Liver (tissue), 9 donors: Measurements from ENCODE around the gene CCL27. TPM values are rescaled to one million over a fixed set of nuclear protein-coding genes. Genes with fewer than 3 reads are reported as not detected.

Experiments
- DNase-seq: peaks from one replicate; pipeline ENCODE4 v3.0.0-alpha.2; 2017; ENCODE audit warnings: low spot score
- H3K27ac ChIP-seq, 2 donors: one replicate each; pipeline ENCODE4 v1.7.0; 2013; ENCODE audit warnings: inconsistent platforms in 2 of 2, low read length in 2 of 2, control low read depth in 1 of 2, low read depth in 1 of 2, mild to moderate bottlenecking in 1 of 2
- H3K27me3 ChIP-seq, 4 donors: one replicate each; pipeline versions ENCODE4 v1.6.1 to v1.7.0; 2013; ENCODE audit warnings: low read length in 3 of 4, inconsistent platforms in 1 of 4, mild to moderate bottlenecking in 1 of 4, moderate library complexity in 1 of 4; ENCODE audit not compliant: control insufficient read depth in 4 of 4, insufficient read depth in 4 of 4
- H3K36me3 ChIP-seq, 4 donors: one replicate each; pipeline versions ENCODE4 v1.6.1 to v1.7.0; 2013; ENCODE audit warnings: low read length in 3 of 4, mild to moderate bottlenecking in 3 of 4, low read depth in 1 of 4, moderate library complexity in 1 of 4; ENCODE audit not compliant: control insufficient read depth in 4 of 4, insufficient read depth in 3 of 4
- H3K4me1 ChIP-seq, 4 donors: one replicate each; pipeline versions ENCODE4 v1.6.1 to v1.7.0; 2013; ENCODE audit warnings: low read length in 3 of 4, mild to moderate bottlenecking in 3 of 4, moderate library complexity in 1 of 4; ENCODE audit not compliant: control insufficient read depth in 4 of 4, insufficient read depth in 4 of 4
- H3K4me3 ChIP-seq, 3 donors: one replicate each; pipeline versions ENCODE4 v1.6.1 to v1.7.0; 2013; ENCODE audit warnings: low read length in 3 of 3, control low read depth in 1 of 3, low read depth in 1 of 3, mild to moderate bottlenecking in 1 of 3
- H3K9ac ChIP-seq, 2 donors: one replicate each; pipeline ENCODE4 v1.7.0; 2013; ENCODE audit warnings: low read length in 2 of 2, mild to moderate bottlenecking in 2 of 2, moderate library complexity in 2 of 2, control low read depth in 1 of 2, low read depth in 1 of 2
- H3K9me3 ChIP-seq, 4 donors: one replicate each; pipeline versions ENCODE4 v1.6.1 to v1.7.0; 2013; ENCODE audit warnings: low read length in 3 of 4; ENCODE audit not compliant: control insufficient read depth in 4 of 4
- EGR1 ChIP-seq, 2 donors: IDR thresholded peaks; 2 replicates each; pipeline ENCODE4 v1.6.1; 2016 to 2018; ENCODE audit warnings: antibody characterized with exemption in 2 of 2, low read depth in 2 of 2
- FOXA1 ChIP-seq: IDR thresholded peaks from 2 replicates; pipeline ENCODE4 v1.6.1; 2016; ENCODE audit warnings: antibody characterized with exemption
- FOXA2 ChIP-seq: IDR thresholded peaks from 2 replicates; pipeline ENCODE4 v1.6.1; 2016; ENCODE audit warnings: antibody characterized with exemption
- GABPA ChIP-seq, 2 donors: IDR thresholded peaks in 1 of 2; conservative IDR thresholded peaks in 1 of 2; 2 replicates each; pipeline ENCODE4 v1.6.1; 2016; ENCODE audit warnings: antibody characterized with exemption in 2 of 2, mild to moderate bottlenecking in 1 of 2, moderate library complexity in 1 of 2
- HNF4A ChIP-seq, 2 donors: conservative IDR thresholded peaks; 2 replicates each; pipeline ENCODE4 v1.6.1; 2016; ENCODE audit warnings: antibody characterized with exemption in 2 of 2, mild to moderate bottlenecking in 2 of 2
- HNF4G ChIP-seq: IDR thresholded peaks from 2 replicates; pipeline ENCODE4 v1.6.1; 2016; ENCODE audit warnings: antibody characterized with exemption
- JUND ChIP-seq, 2 donors: IDR thresholded peaks; 2 replicates each; pipeline ENCODE4 v1.6.1; 2016; ENCODE audit warnings: antibody characterized with exemption in 2 of 2
- NR2F2 ChIP-seq: IDR thresholded peaks from 2 replicates; pipeline ENCODE4 v1.6.1; 2016; ENCODE audit warnings: antibody characterized with exemption
- RAD21 ChIP-seq, 2 donors: IDR thresholded peaks; 2 replicates each; pipeline ENCODE4 v1.6.1; 2016; ENCODE audit warnings: antibody characterized with exemption in 2 of 2, mild to moderate bottlenecking in 2 of 2
- RXRA ChIP-seq, 2 donors: IDR thresholded peaks; 2 replicates each; pipeline ENCODE4 v1.6.1; 2017 to 2018; ENCODE audit warnings: antibody characterized with exemption in 2 of 2, mild to moderate bottlenecking in 1 of 2
- SP1 ChIP-seq: IDR thresholded peaks from 2 replicates; pipeline ENCODE4 v1.6.1; 2018; ENCODE audit warnings: antibody characterized with exemption, mild to moderate bottlenecking
- TAF1 ChIP-seq: conservative IDR thresholded peaks from 2 replicates; pipeline ENCODE4 v1.6.1; 2016; ENCODE audit warnings: antibody characterized with exemption, mild to moderate bottlenecking
- WGBS: extraction: QIAGEN DNeasy Blood & Tissue Kit; methylation state at CpG from one replicate; pipeline ENCODE4 v1.1.7; 2013; 5-methylcytosine and 5-hydroxymethylcytosine counted together
- polyA plus RNA-seq, 2 donors: library from polyadenylated mRNA; stranded (reverse) in 1 of 2; unstranded in 1 of 2; fragments of 200-250 nt in 1 of 2; fragments of >200 nt in 1 of 2; fragmentation: Nextera tagmentation in 1 of 2; extraction: Ambion mirVana in 1 of 2; gene quantifications; one replicate each; pipeline versions ENCODE4 v1.2.1 to v1.2.3, GENCODE V29; 2013 to 2015
- total RNA-seq, 2 donors: library from RNA; depleted of rRNA; stranded (reverse); fragments of >200 nt; gene quantifications; one replicate each; pipeline ENCODE4 v1.2.3, GENCODE V29; 2014
- TF ChIP-seq, protein P1 (sequence below): IDR thresholded peaks from 2 replicates; pipeline ENCODE4 v1.6.1; 2016; ENCODE audit warnings: antibody characterized with exemption
- TF ChIP-seq, protein P2 (sequence below): IDR thresholded peaks from 2 replicates; pipeline ENCODE4 v1.6.1; 2016; ENCODE audit warnings: antibody characterized with exemption, mild to moderate bottlenecking
- TF ChIP-seq, protein P3 (sequence below): fragments of 150-350 bp; IDR thresholded peaks from 2 replicates; pipeline ENCODE4 v1.5.1; 2017; ENCODE audit warnings: improper control_type of control experiment, low read depth, low read length; ENCODE audit not compliant: missing input control
- donor health status: healthy.
- donor health status: healthy.
- donor health status: healthy.
- donor health status: healthy.
- donor health status: healthy.

Gene CCL27
- total and polyA plus RNA-seq, 4 donors = not detected

DNA sequence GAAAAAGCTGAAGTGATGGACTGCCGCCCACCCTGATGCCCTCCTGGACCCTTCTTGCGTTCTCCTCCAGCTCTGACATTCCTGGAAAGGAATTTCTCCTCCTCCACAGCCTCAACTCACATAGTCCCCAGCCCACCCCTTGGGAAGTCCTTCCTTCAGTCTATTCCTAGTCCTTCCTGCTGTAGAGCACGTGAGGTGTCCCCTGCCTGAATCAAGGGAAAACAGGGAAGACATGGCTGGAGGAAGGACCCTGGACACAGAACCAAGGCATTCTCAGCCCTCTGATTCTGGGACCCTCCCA lies 37.3 kb downstream of the CCL27 start:
- Histone ChIP-seq H3K4me3 (no peak overlapping the region), H3K36me3 (no peaks in the 10 kb centered on the region), H3K27ac (no peak overlapping the region), H3K9ac (no peak overlapping the region), H3K27me3 (no peaks in the 10 kb centered on the region), H3K9me3 (no peaks in the 10 kb centered on the region), H3K4me1 (peaks cover 3 to 24% (median 19%) of the 10 kb centered on the region in 4 donors)
- DNase-seq = no peak
- 80% methylated on average over 3 of the region's 3 CpGs for WGBS
- TF ChIP-seq RXRA (IDR thresholded peaks at IDR 0.05) (no peak), HNF4G (no peak), RAD21 (IDR thresholded peaks at IDR 0.05) (no peak), SP1 (no peak), FOXA2 (no peak), FOXA1 (no peak), EGR1 (IDR thresholded peaks at IDR 0.05; ENCODE audit: low read depth in 2 of 2) (no peak), HNF4A (conservative IDR thresholded peaks at IDR 0.05) (no peak), JUND (IDR thresholded peaks at IDR 0.05) (no peak), GABPA (IDR thresholded peaks at IDR 0.05 in 1 of 2, conservative IDR thresholded peaks at IDR 0.05 in 1 of 2) (no peak)
- TF ChIP-seq, protein P1, sequence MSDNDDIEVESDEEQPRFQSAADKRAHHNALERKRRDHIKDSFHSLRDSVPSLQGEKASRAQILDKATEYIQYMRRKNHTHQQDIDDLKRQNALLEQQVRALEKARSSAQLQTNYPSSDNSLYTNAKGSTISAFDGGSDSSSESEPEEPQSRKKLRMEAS = no peak

DNA sequence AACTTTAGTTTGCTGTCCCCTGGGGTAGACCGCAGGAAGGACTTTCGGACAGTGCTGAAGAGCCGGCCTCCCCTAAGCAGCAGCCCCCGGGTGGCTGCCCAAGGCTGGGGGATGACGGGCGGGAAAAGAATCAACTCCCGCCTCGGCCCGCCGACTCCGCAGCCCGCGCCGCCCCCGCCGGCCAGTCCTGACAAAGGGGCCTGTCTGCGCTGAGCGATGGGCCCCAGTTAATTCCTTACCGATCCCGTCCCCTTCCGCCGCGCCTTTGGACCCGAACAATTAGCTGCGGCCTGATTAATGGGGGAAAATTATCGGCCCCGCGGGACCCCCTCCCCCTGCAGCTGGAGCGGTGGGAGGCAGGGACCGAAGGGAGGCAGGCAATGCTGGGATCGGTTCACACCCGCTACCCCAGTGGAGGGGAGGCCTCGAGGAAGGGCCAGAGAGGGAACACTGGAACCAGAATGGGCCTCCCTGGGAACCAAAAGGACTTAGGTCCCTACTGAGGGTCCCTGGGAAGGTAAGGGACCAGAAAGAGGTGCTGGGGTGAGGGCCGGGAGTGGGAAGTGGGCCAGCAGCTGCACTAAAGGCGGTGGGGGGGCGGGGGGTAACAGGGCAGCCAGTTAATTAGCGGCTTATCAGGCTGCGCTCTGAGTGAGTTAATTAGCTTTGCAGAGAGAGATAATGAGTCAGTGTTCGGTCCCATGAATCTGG lies 37.8 kb downstream of the CCL27 start:
- H3K36me3 ChIP-seq = no peaks in the 10 kb centered on the region
- TF ChIP-seq TAF1 = no peak
- no peak for TF ChIP-seq FOXA1
- TF ChIP-seq HNF4A (conservative IDR thresholded peaks at IDR 0.05) = no peak
- TF ChIP-seq, protein P2, sequence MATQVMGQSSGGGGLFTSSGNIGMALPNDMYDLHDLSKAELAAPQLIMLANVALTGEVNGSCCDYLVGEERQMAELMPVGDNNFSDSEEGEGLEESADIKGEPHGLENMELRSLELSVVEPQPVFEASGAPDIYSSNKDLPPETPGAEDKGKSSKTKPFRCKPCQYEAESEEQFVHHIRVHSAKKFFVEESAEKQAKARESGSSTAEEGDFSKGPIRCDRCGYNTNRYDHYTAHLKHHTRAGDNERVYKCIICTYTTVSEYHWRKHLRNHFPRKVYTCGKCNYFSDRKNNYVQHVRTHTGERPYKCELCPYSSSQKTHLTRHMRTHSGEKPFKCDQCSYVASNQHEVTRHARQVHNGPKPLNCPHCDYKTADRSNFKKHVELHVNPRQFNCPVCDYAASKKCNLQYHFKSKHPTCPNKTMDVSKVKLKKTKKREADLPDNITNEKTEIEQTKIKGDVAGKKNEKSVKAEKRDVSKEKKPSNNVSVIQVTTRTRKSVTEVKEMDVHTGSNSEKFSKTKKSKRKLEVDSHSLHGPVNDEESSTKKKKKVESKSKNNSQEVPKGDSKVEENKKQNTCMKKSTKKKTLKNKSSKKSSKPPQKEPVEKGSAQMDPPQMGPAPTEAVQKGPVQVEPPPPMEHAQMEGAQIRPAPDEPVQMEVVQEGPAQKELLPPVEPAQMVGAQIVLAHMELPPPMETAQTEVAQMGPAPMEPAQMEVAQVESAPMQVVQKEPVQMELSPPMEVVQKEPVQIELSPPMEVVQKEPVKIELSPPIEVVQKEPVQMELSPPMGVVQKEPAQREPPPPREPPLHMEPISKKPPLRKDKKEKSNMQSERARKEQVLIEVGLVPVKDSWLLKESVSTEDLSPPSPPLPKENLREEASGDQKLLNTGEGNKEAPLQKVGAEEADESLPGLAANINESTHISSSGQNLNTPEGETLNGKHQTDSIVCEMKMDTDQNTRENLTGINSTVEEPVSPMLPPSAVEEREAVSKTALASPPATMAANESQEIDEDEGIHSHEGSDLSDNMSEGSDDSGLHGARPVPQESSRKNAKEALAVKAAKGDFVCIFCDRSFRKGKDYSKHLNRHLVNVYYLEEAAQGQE = no peak
- no peak for TF ChIP-seq FOXA2
- no peak for TF ChIP-seq NR2F2
- TF ChIP-seq, protein P3, sequence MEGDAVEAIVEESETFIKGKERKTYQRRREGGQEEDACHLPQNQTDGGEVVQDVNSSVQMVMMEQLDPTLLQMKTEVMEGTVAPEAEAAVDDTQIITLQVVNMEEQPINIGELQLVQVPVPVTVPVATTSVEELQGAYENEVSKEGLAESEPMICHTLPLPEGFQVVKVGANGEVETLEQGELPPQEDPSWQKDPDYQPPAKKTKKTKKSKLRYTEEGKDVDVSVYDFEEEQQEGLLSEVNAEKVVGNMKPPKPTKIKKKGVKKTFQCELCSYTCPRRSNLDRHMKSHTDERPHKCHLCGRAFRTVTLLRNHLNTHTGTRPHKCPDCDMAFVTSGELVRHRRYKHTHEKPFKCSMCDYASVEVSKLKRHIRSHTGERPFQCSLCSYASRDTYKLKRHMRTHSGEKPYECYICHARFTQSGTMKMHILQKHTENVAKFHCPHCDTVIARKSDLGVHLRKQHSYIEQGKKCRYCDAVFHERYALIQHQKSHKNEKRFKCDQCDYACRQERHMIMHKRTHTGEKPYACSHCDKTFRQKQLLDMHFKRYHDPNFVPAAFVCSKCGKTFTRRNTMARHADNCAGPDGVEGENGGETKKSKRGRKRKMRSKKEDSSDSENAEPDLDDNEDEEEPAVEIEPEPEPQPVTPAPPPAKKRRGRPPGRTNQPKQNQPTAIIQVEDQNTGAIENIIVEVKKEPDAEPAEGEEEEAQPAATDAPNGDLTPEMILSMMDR = no peak
- no peak for TF ChIP-seq RAD21 (IDR thresholded peaks at IDR 0.05)
- TF ChIP-seq SP1 = no peak
- no peak for TF ChIP-seq RXRA (IDR thresholded peaks at IDR 0.05)
- TF ChIP-seq, protein P1 = no peak
- no peak for TF ChIP-seq HNF4G
- TF ChIP-seq GABPA (IDR thresholded peaks at IDR 0.05 in 1 of 2, conservative IDR thresholded peaks at IDR 0.05 in 1 of 2) = no peak
- 64% methylated on average over 39 of the region's 39 CpGs for WGBS
- H3K27ac ChIP-seq = no peak overlapping the region
- H3K9me3 ChIP-seq = no peaks in the 10 kb centered on the region
- DNase-seq = no peak
- H3K4me1 ChIP-seq = peaks cover 3 to 22% (median 18%) of the 10 kb centered on the region in 4 donors
- H3K9ac ChIP-seq = no peak overlapping the region
- no peak overlapping the region for H3K4me3 ChIP-seq
- H3K27me3 ChIP-seq = no peaks in the 10 kb centered on the region
